SKM-1 treated with dmso at 0.1 percent for 144 hours (cell line): ENCODE data around the gene ARHGAP33.
"Not testable (repeated sequence)": the region's sequence is repeated elsewhere in the genome, so short reads cannot be mapped to it uniquely, and the experiment has no call there.

Experiments
- DNase-seq: peaks from one replicate; lab custom pipeline; 2025; ENCODE audit not compliant: unreplicated experiment; lab: John Stamatoyannopoulos, UW

Gene ARHGAP33

GRCh38 chr19:35792888-35793287, 17.5 kb downstream of the ARHGAP33 start:
- DNase-seq = no peak

GRCh38 chr19:35793381-35794165, 18.2 kb downstream of the ARHGAP33 start:
- DNase-seq = no peak

- not testable (repeated sequence) for DNase-seq
Measured at GRCh38 chr19:35795564-35795963, 20.2 kb downstream of the ARHGAP33 start.

- DNase-seq = no peak
Measured at GRCh38 chr19:35796645-35797542, 21.5 kb downstream of the ARHGAP33 start.

- no peak for DNase-seq
Measured at GRCh38 chr19:35797663-35798062, 22.3 kb downstream of the ARHGAP33 start.

GRCh38 chr19:35801828-35802227, 26.5 kb downstream of the ARHGAP33 start:
- DNase-seq = no peak

GRCh38 chr19:35805526-35806102, 30.2 kb downstream of the ARHGAP33 start:
- DNase-seq = no peak

- no peak for DNase-seq
Measured at GRCh38 chr19:35806597-35806996, 31.2 kb downstream of the ARHGAP33 start.

- no peak for DNase-seq
Measured at GRCh38 chr19:35807633-35808032, 32.3 kb downstream of the ARHGAP33 start.

GRCh38 chr19:35811317-35812219, 36.2 kb downstream of the ARHGAP33 start:
- no peak for DNase-seq

- no peak for DNase-seq
Measured at GRCh38 chr19:35812220-35813042, 37.1 kb downstream of the ARHGAP33 start, which contains the start of gene PRODH2. Gene PRODH2 (minus strand): TSS chr19:35812845. CDS start chr19:35812805, 40 bp downstream.

GRCh38 chr19:35813043-35813890, 37.9 kb downstream of the ARHGAP33 start:
- DNase-seq = no peak

GRCh38 chr19:35816262-35816661, 40.9 kb downstream of the ARHGAP33 start:
- DNase-seq = no peak

- DNase-seq = no peak
Measured at GRCh38 chr19:35816846-35817245, 41.5 kb downstream of the ARHGAP33 start.

GRCh38 chr19:35818445-35818844, 43.1 kb downstream of the ARHGAP33 start:
- DNase-seq = no peak

- DNase-seq = peak; percentile 50
Measured at GRCh38 chr19:35822579-35822978, 47.2 kb downstream of the ARHGAP33 start.

GRCh38 chr19:35824150-35824549, 48.8 kb downstream of the ARHGAP33 start:
- DNase-seq = no peak

- no peak for DNase-seq
Measured at GRCh38 chr19:35828692-35829301, 53.4 kb downstream of the ARHGAP33 start.
